Smooth muscle cell (in vitro differentiated cells): ENCODE data around the gene TEX44. TPM values are rescaled to one million over a fixed set of nuclear protein-coding genes. Genes with fewer than 3 reads are reported as not detected.

Experiments
- DNase-seq: peaks from one replicate; lab custom pipeline; 2025; ENCODE audit not compliant: unreplicated experiment; lab: John Stamatoyannopoulos, UW
- H2AFZ ChIP-seq: fragments of 200-600 bp; sonication (generic); 2 replicates; pipeline ENCODE4 v1.6.0; 2016; ENCODE audit warnings: antibody characterized with exemption, low read depth, mild to moderate bottlenecking
- H3F3A ChIP-seq: fragments of 200-600 bp; sonication (generic); 2 replicates; pipeline ENCODE4 v1.6.0; 2017; ENCODE audit warnings: antibody characterized with exemption, low read depth
- H3K27ac ChIP-seq: fragments of 200-600 bp; sonication (generic); 2 replicates; pipeline ENCODE4 v1.5.1; 2016; ENCODE audit warnings: low read depth, mild to moderate bottlenecking
- H3K27me3 ChIP-seq: fragments of 200-600 bp; sonication (generic); 2 replicates; pipeline ENCODE4 v1.6.1; 2016; ENCODE audit warnings: low read depth, mild to moderate bottlenecking
- H3K36me3 ChIP-seq: fragments of 200-600 bp; sonication (generic); 2 replicates; pipeline ENCODE4 v1.5.1; 2016; ENCODE audit warnings: low read depth
- H3K4me1 ChIP-seq: fragments of 200-600 bp; sonication (generic); 2 replicates; pipeline ENCODE4 v1.5.1; 2016; ENCODE audit warnings: low read depth
- H3K4me2 ChIP-seq: fragments of 200-600 bp; sonication (generic); 2 replicates; pipeline ENCODE4 v1.6.0; 2016; ENCODE audit warnings: mild to moderate bottlenecking
- H3K4me3 ChIP-seq: fragments of 200-600 bp; sonication (generic); 2 replicates; pipeline ENCODE4 v1.5.1; 2016; ENCODE audit warnings: mild to moderate bottlenecking
- H3K79me2 ChIP-seq: fragments of 200-600 bp; sonication (generic); 2 replicates; pipeline ENCODE4 v1.6.0; 2016; ENCODE audit warnings: low read depth, mild to moderate bottlenecking
- H3K9ac ChIP-seq: fragments of 200-600 bp; sonication (generic); 2 replicates; pipeline ENCODE4 v1.6.0; 2016; ENCODE audit warnings: low read depth
- H3K9me3 ChIP-seq: fragments of 200-600 bp; sonication (generic); replicated peaks from 2 replicates; pipeline ENCODE4 v1.5.1; 2016; ENCODE audit warnings: low read depth
- H4K20me1 ChIP-seq: fragments of 200-600 bp; sonication (generic); 2 replicates; pipeline ENCODE4 v1.6.0; 2016; ENCODE audit warnings: low read depth
- CTCF ChIP-seq: fragments of 200-600 bp; sonication (generic); IDR thresholded peaks from 2 replicates; pipeline ENCODE4 v1.5.1; 2017; ENCODE audit warnings: borderline replicate concordance, mild to moderate bottlenecking, antibody characterized with exemption; ENCODE audit not compliant: insufficient read depth, poor library complexity, severe bottlenecking
- WGBS: methylation state at CpG from one replicate; pipeline ENCODE4 v1.1.7; 2016; ENCODE audit warnings: low lambda C conversion rate; 5-methylcytosine and 5-hydroxymethylcytosine counted together
- polyA plus RNA-seq: library from polyadenylated mRNA; unstranded; fragments of >200 nt; fragmentation: Nextera tagmentation; extraction: Ambion mirVana; gene quantifications from 2 replicates; pipeline ENCODE4 v1.2.1, GENCODE V29; 2016
- total RNA-seq: library from RNA; depleted of rRNA; stranded (reverse); fragments of >200 nt; gene quantifications from 2 replicates; pipeline ENCODE4 v1.2.3, GENCODE V29; 2014

The TEX44 gene
- total and polyA plus RNA-seq, 2 experiments from 2014 or later: not detected

DNA sequence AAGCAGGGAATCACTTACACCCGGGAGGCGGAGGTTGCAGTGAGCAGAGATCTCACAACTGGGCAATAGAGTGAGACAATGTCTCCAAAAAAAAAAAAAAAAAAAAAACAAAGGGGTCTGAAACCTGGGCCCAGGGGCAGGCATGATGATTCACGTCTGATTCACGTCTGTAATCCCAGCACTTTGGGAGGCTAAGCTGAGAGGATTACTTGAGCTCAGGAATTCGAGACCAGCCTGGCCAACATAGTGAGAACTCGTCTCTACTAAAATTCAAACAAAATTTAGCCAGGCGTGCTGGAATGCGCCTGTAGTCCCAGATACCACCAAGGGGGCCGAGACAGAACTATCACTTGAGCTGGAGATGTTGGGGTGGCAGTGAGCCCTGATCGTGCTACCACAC, 30.3 kb downstream of the TEX44 start:
- Histone ChIP-seq H3K9me3 (no peaks in the 10 kb centered on the region), H3F3A (peaks cover 14% of the 10 kb centered on the region), H3K79me2 (no peaks in the 10 kb centered on the region), H3K4me1 (peaks cover 11% of the 10 kb centered on the region), H3K9ac (no peak overlapping the region), H3K36me3 (no peaks in the 10 kb centered on the region), H3K27me3 (no peaks in the 10 kb centered on the region), H4K20me1 (no peaks in the 10 kb centered on the region), H3K27ac (peak overlapping the region; percentile 55), H3K4me2 (peak overlapping the region; percentile 54), H2AFZ (no peak overlapping the region), H3K4me3 (no peak overlapping the region)
- TF ChIP-seq CTCF: no peak
- DNase-seq: no peak
- WGBS: 24% methylated on average over 10 of the region's 10 CpGs

DNA sequence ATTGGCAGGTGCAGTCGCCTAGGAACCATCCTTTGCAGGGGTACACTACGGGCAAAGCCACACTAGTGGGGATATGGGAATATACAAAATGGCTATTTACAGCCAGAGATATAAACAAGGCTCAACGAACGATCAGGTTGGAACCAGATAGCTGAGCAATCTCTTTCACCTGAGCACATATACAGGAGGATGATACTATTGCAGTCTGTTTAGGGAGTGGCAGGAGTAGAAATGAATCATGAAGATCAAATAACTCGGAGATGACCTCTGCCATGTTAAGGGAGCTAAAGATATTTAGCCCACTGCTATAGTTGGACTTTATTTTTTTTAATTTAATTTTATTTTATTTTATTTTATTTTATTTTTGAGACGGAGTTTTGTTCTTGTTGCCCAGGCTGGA, 33.8 kb downstream of the TEX44 start:
- Histone ChIP-seq H2AFZ (no peak overlapping the region), H3K4me1 (peaks cover 5% of the 10 kb centered on the region), H3K4me3 (no peak overlapping the region), H3K27me3 (no peaks in the 10 kb centered on the region), H3K79me2 (no peaks in the 10 kb centered on the region), H3K4me2 (no peak overlapping the region), H3F3A (peaks cover 10% of the 10 kb centered on the region), H4K20me1 (no peaks in the 10 kb centered on the region), H3K36me3 (no peaks in the 10 kb centered on the region), H3K9ac (no peak overlapping the region), H3K27ac (no peak overlapping the region), H3K9me3 (no peaks in the 10 kb centered on the region)
- DNase-seq: no peak
- TF ChIP-seq CTCF: no peak
- 83% methylated on average over 6 of the region's 6 CpGs for WGBS

DNA sequence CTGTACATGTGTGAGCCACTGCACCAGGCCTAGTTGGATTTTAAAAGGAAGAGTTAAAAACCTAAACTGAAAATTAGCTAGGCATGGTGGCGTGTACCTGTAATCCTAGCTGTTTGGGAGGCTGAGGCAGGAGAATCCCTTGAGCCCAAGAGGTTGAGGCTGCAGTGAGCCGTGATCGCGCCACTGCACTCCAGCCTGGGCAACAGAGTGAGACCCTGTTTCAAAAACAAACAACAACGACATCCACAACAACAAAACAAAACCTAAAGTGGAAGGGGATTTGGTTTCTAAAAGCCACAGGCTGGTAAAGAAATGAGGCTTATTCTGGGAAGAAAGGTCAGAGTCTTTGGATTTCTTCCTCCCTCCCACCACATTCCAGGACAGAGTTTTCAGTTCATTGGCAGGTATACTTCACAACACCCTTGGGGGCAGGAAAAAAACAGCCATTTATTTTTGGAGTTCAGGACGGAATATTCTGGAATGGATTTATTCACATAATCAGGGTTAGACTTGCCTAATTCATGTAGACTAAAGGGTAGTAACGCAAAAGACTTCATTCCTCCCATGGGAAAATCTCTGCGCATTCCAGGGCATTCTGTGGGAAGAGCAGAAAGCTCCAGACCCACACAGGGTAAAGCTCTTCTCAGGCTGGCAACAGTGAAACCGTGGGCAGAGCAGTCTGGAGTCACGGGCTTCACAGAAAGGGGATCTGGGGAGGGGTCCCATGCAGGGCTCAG, 34.9 kb downstream of the TEX44 start:
- peak overlapping the region; percentile 22 for H3K4me3 ChIP-seq
- WGBS: 47% methylated on average over 10 of the region's 10 CpGs
- no peaks in the 10 kb centered on the region for H4K20me1 ChIP-seq
- no peaks in the 10 kb centered on the region for H3K27me3 ChIP-seq
- peak overlapping the region; percentile 89 for H3K27ac ChIP-seq
- no peaks in the 10 kb centered on the region for H3K9me3 ChIP-seq
- peaks cover 5% of the 10 kb centered on the region for H3F3A ChIP-seq
- DNase-seq: no peak
- peaks cover 3% of the 10 kb centered on the region for H3K4me1 ChIP-seq
- H3K4me2 ChIP-seq: peak overlapping the region; percentile 81
- no peaks in the 10 kb centered on the region for H3K36me3 ChIP-seq
- peak overlapping the region; percentile 61 for H3K9ac ChIP-seq
- no peak for TF ChIP-seq CTCF
- H2AFZ ChIP-seq: peak overlapping the region; percentile 34
- H3K79me2 ChIP-seq: no peaks in the 10 kb centered on the region
